Measurements from ENCODE around the gene PTPRA.

Gene PTPRA

DNA sequence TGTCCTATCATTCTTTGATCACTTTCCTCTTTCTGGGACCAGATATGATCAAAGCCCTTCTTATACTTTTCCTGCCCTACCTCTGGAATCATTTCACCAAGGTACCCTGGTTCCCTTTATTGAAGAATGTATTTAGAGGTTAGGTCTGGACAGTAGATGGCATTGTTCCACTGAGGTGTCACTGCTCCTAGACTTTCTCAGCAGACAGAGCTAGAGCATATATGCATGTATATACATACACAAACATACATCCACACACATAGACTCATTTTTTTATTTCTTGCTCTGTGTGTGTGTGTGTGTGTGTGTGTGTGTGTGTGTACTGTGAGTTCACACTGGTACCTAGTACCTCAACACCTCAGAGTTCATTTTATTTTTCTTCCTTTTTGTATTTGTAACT lies 40.9 kb downstream of the PTPRA start:
- DNase-seq (ENCODE audit: low read depth, low spot score), result peak; percentile 6
- H3K4me3 ChIP-seq (ENCODE audit: low read length), result no peak overlapping the region

- no peak for DNase-seq (ENCODE audit: low read depth, low spot score)
- H3K4me3 ChIP-seq (ENCODE audit: low read length), result no peak overlapping the region
These were observed 44.0 kb downstream of the PTPRA start for GRCh38 chr20:2917266-2917665.

GRCh38 chr20:2918096-2919049 lies 45.1 kb downstream of the PTPRA start:
- no peak overlapping the region for H3K4me3 ChIP-seq (ENCODE audit: low read length)
- no peak for DNase-seq (ENCODE audit: low read depth, low spot score)

DNA sequence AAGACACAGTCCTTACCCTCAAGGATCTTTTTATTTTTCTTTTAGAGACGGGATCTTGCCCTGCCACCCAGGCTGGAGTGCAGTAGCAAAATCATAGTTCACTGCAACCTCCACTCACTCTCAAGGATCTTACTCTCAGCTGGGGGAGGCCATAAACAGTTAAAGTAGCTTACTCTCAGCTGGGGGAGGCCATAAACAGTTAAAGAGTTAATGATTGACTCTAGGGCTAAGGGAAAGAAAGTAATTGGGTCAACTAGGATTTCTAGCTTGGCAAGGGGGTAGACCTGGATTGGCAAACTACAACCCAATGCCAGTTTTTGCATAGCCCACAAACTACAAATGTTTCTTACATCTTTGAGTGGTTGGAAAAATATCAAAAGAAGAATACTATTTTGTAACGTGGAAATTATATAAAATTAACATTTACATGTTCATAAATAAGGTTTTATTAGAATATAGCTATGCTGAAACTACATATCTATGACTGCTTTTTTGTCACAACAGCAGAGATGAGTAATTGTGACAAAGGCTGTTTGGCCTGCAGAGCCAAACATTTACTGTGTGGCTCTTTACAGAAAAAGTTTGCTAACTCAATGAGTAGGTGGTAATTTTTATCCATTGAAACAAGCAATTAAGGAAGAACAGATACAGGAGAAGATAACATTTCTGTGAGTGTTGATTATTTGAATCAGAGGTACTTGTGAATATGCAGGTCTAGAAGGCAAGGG lies 46.4 kb downstream of the PTPRA start:
- no peak for DNase-seq (ENCODE audit: low read depth, low spot score)
- H3K4me3 ChIP-seq (ENCODE audit: low read length), result no peak overlapping the region

DNA sequence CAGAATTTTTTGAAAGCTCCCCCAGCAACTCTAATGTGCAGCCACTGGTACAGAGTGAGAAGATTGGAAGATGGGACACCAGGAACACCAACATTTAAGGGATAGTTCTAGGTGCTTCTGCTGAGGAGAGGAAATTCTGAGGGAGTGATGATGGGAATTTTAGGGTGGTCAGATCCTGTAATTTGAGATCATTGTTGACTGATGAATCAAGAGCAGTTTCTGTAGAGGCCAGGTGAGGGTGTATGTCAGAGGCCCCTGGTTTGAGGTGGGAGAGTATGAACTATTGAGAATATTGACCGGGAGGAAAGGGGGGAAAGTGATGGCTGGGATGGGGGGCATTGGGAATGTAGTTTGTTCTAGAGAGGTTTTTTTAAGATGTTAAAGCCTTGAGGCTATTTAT lies 47.2 kb downstream of the PTPRA start:
- DNase-seq (ENCODE audit: low read depth, low spot score), result no peak

DNA sequence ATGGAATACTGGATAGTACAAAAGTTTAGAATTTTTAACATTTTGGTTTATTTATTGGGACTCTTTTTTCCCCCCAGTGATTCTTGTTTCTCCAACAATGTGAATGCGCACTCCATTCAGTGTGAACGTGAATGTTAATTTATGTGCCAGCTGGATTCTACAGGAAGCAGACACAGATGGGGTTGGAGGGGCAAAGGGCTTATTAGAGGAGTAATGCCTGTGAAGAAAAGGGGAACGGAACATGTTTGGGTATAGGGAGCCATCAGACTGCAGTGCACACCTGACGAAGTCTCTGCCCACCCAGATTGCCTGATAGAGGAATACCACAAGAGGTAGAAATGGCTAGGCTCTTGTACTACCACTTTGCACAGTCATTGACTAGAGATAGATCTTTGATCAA lies 48.2 kb downstream of the PTPRA start:
- DNase-seq (ENCODE audit: low read depth, low spot score), result no peak
- H3K4me3 ChIP-seq (ENCODE audit: low read length), result no peak overlapping the region

More for the DNA sequence above, 47.2 kb downstream of the PTPRA start:
- no peak overlapping the region for H3K4me3 ChIP-seq (ENCODE audit: low read length)

DNA sequence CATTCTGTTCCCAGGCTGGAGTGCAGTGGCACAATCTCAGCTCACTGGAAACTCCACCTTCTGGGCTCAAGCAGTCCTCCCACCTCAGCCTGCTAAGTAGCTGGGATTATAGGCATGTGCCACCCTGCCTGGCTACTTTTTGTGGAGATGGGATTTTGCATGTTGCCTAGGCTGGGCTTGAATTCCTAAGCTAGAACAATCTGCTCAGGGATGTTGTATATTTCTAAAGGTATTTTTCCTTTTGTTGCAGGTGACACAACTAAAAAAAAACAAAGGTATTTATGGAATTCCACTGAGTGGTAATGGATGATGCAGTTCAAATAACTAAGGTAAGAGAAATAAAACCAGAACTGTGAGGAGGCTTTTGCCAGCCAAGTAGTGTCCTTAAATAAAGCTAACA lies 49.7 kb downstream of the PTPRA start:
- DNase-seq (ENCODE audit: low read depth, low spot score), result no peak
- no peak overlapping the region for H3K4me3 ChIP-seq (ENCODE audit: low read length)

DNA sequence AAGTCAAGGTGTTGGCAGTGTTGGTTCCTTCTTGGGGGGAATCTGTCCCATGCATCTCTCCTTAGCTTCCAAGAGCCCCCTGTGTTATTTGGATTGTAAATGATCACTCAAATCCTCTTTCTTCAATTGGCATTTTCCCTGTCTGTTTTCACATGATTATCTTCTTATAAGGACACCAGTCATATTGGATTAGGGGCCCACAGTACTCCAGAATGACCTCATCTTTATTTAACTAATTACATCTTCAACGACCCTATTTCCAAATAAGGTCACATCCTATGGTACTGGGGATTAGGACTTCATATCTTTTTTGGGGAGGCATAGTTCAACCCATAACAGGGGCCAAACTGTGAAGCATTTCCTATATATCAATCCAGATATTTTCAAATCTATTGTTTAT lies 57.3 kb downstream of the PTPRA start:
- H3K4me3 ChIP-seq (ENCODE audit: low read length), result no peak overlapping the region
- no peak for DNase-seq (ENCODE audit: low read depth, low spot score)

- DNase-seq (ENCODE audit: low read depth, low spot score), result no peak
- no peak overlapping the region for H3K4me3 ChIP-seq (ENCODE audit: low read length)
These were observed 59.2 kb downstream of the PTPRA start for GRCh38 chr20:2932498-2932897.

GRCh38 chr20:2937902-2938301 lies 64.6 kb downstream of the PTPRA start:
- no peak overlapping the region for H3K4me3 ChIP-seq (ENCODE audit: low read length)
- DNase-seq (ENCODE audit: low read depth, low spot score), result no peak

DNA sequence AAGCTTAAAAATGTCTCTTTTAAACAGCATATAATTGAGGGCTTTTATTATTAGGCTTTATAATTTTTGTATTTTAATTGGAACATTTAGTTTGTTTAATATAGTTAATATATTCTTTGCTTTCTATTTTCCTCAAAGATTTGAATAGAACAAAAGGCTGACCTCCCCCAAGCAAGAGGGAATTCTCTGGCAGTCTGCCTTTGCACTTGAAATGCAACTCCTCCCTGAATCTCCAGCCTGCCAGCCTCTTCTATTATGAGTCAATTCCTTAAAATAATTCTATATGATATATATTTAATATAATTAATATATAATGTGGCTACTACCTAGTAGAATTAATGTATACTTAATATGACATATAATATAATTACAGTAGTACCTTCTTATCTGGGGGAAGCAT lies 69.2 kb downstream of the PTPRA start:
- H3K4me3 ChIP-seq (ENCODE audit: low read length), result no peak overlapping the region
- DNase-seq (ENCODE audit: low read depth, low spot score), result no peak

DNA sequence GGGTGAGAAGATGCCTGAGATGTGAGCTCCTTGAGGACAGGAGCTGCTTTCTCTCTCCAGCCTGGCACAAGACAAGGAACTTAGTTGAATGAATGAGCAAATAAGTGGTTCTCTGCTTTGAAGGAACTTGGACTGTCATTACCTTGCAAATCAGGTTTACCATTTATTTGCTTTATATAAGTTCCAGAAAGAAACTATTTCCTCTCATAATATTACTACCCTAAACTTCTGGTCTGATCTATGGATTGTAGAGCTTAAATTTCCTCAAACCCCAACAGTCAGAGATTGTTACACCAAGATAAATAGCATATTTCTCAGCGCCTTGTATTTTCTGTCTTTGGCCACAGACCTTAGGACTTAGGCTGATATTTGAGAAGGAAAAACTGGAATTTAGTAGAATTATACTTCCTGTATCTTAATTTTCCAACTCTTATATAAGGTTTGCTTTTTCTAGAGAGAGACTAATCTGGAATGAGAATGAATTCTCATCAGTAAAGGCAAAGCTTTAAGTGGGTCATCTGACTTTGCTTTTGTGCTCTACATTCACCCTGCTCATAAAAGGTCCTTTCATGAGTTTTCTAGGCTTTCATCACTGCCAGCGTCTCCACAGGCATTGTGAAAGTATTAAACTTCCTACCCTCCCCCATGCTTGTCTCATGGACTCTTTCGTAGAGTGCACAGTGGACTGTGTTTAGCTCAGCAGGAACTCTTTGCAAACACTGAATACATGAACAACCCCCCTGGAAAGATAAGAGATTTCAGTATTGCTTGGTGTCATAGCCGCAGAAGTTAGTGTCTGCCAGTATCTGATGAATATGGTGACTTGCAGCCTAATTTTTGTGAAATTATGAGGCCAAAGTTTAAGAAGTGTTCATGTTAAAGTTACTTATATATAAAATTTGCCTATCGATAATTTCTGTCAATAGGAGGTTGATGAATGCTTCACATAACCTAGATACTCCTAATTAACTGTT lies 74.0 kb downstream of the PTPRA start:
- no peak for DNase-seq (ENCODE audit: low read depth, low spot score)
- no peak overlapping the region for H3K4me3 ChIP-seq (ENCODE audit: low read length)

- no peak overlapping the region for H3K4me3 ChIP-seq (ENCODE audit: low read length)
- DNase-seq (ENCODE audit: low read depth, low spot score), result no peak
These were observed 75.7 kb downstream of the PTPRA start for GRCh38 chr20:2948968-2949367.

GRCh38 chr20:2952766-2953165 lies 79.5 kb downstream of the PTPRA start:
- no peak for DNase-seq (ENCODE audit: low read depth, low spot score)
- no peak overlapping the region for H3K4me3 ChIP-seq (ENCODE audit: low read length)

GRCh38 chr20:2955257-2955970 lies 82.1 kb downstream of the PTPRA start:
- no peak overlapping the region for H3K4me3 ChIP-seq (ENCODE audit: low read length)
- DNase-seq (ENCODE audit: low read depth, low spot score), result no peak

- H3K4me3 ChIP-seq (ENCODE audit: low read length), result no peak overlapping the region
- no peak for DNase-seq (ENCODE audit: low read depth, low spot score)
These were observed 83.2 kb downstream of the PTPRA start for GRCh38 chr20:2956480-2956879.

GRCh38 chr20:2967841-2968240 lies 94.6 kb downstream of the PTPRA start:
- no peak overlapping the region for H3K4me3 ChIP-seq (ENCODE audit: low read length)
- DNase-seq (ENCODE audit: low read depth, low spot score), result no peak

DNA sequence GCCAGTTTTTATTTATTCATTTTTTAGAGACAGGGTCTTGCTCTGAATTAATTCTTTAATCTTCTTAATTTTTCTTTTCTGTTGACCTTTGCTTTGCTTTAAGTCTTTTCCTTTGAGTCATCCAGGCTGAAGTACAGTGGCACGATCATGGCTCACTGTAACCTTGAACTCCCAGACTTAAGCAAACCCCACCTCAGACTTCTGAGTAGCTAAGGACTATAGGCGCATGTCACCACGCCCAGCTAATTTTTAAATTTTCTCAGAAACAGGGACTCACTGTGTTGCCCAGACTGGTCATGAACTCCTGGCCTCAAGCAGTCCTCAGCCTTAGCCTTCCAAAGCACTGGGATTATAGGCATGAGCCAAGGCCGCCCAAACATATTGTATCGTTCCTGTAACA lies 98.8 kb downstream of the PTPRA start:
- H3K4me3 ChIP-seq (ENCODE audit: low read length), result no peak overlapping the region
- DNase-seq (ENCODE audit: low read depth, low spot score), result no peak

- no peak for DNase-seq (ENCODE audit: low read depth, low spot score)
- H3K4me3 ChIP-seq (ENCODE audit: low read length), result no peak overlapping the region
These were observed 100.3 kb downstream of the PTPRA start for GRCh38 chr20:2973574-2973973.
